HT1080 (cell line): Measurements from ENCODE around the gene LDHAL6B. TPM values are rescaled to one million over a fixed set of nuclear protein-coding genes. Genes with fewer than 3 reads are reported as not detected.

Source experiments
- DNase-seq: peaks from one replicate; pipeline ENCODE4 v3.0.0-alpha.2; 2015; ENCODE audit warnings: low read depth
- total RNA-seq: library from RNA; depleted of rRNA; stranded (reverse); fragments of >200 nt; shearing (Covaris generic); gene quantifications from 2 replicates; pipeline ENCODE4 v1.2.3, GENCODE V29; 2014

Gene LDHAL6B
- total RNA-seq, 1 experiment from 2014 or later = not detected

GRCh38 chr15:59176653-59177316 is 29.9 kb upstream of the LDHAL6B start:
- no peak for DNase-seq

- no peak for DNase-seq
Observed at GRCh38 chr15:59177317-59177660, 29.4 kb upstream of the LDHAL6B start.

- no peak for DNase-seq
Observed at GRCh38 chr15:59178151-59178695, 28.4 kb upstream of the LDHAL6B start.

GRCh38 chr15:59179717-59180116 is 26.9 kb upstream of the LDHAL6B start:
- DNase-seq = no peak

GRCh38 chr15:59180945-59181600 is 25.6 kb upstream of the LDHAL6B start:
- DNase-seq = peak; percentile 36

- DNase-seq = peak; percentile 24
Observed at GRCh38 chr15:59185725-59186124, 20.9 kb upstream of the LDHAL6B start.

GRCh38 chr15:59186501-59186900 is 20.1 kb upstream of the LDHAL6B start:
- DNase-seq = no peak

GRCh38 chr15:59189241-59189640 is 17.4 kb upstream of the LDHAL6B start:
- no peak for DNase-seq

- DNase-seq = no peak
Observed at GRCh38 chr15:59190291-59190690, 16.4 kb upstream of the LDHAL6B start.

GRCh38 chr15:59191855-59192237 is 14.8 kb upstream of the LDHAL6B start:
- DNase-seq = peak; percentile 95

GRCh38 chr15:59194639-59195325 is 11.9 kb upstream of the LDHAL6B start:
- no peak for DNase-seq

- DNase-seq = no peak
Observed at GRCh38 chr15:59196416-59196815, 10.2 kb upstream of the LDHAL6B start.

GRCh38 chr15:59197454-59197853 is 9.2 kb upstream of the LDHAL6B start:
- no peak for DNase-seq

- peak; percentile 87 for DNase-seq
Observed at GRCh38 chr15:59199626-59200465, 6.8 kb upstream of the LDHAL6B start.

GRCh38 chr15:59200560-59200959 is 6.1 kb upstream of the LDHAL6B start:
- DNase-seq = no peak

GRCh38 chr15:59203008-59203407 is 3.6 kb upstream of the LDHAL6B start:
- no peak for DNase-seq

- no peak for DNase-seq
Observed at GRCh38 chr15:59203657-59204056, 3.0 kb upstream of the LDHAL6B start.

- DNase-seq = no peak
Observed at GRCh38 chr15:59205839-59206622, 612 bp upstream of the LDHAL6B start.

- DNase-seq = no peak
Observed at GRCh38 chr15:59208613-59209249, 2.1 kb downstream of the LDHAL6B start.

GRCh38 chr15:59210186-59210585 is 3.5 kb downstream of the LDHAL6B start:
- DNase-seq = no peak
